C4-2B (cell line): ENCODE results near the gene KLF15.

Experiments used
- H3K27ac ChIP-seq: fragments of 450-650 bp; 2 replicates; pipeline ENCODE4 v1.5.1; 2017
- CTCF ChIP-seq: fragments of 450-650 bp; conservative IDR thresholded peaks from 2 replicates; pipeline ENCODE4 v1.5.1; 2017; ENCODE audit warnings: mild to moderate bottlenecking
- ZFX ChIP-seq: fragments of 450-650 bp; IDR thresholded peaks from 2 replicates; pipeline ENCODE4 v1.6.1; 2017

KLF15 gene

GRCh38 chr3:126295407-126295939, 61.7 kb downstream of the KLF15 start:
- H3K27ac ChIP-seq, result no peak overlapping the region
- TF ChIP-seq ZFX (no peak), CTCF (no peak)

GRCh38 chr3:126294211-126294808, 62.9 kb downstream of the KLF15 start:
- H3K27ac ChIP-seq, result no peak overlapping the region
- TF ChIP-seq ZFX (no peak), CTCF (no peak)

- H3K27ac ChIP-seq, result no peak overlapping the region
- TF ChIP-seq CTCF (no peak), ZFX (no peak)
These were observed 63.7 kb downstream of the KLF15 start for GRCh38 chr3:126293370-126294082.
